A673 (cell line): ENCODE data around the gene NPPC. TPM values are rescaled to one million over a fixed set of nuclear protein-coding genes. Genes with fewer than 3 reads are reported as not detected.

Source experiments
- BruUV-seq: library from RNA; stranded (reverse); fragments of 400-500 nt; replicated peaks from 2 replicates; lab custom pipeline; 2021; lab: Mats Ljungman, UMichigan
- CTCF ChIA-PET: fragments of 300-600 bp; sonication (Branson Sonifier 250); formaldehyde crosslinking; loops from one replicate; lab custom pipeline; 2022; ENCODE audit warnings: antibody characterized with exemption; lab: Charles Lee
- POLR2A ChIA-PET: fragments of 300-600 bp; sonication (Branson Sonifier 250); formaldehyde crosslinking; loops from one replicate; lab custom pipeline; 2022; ENCODE audit warnings: antibody characterized with exemption; ENCODE audit not compliant: low non-redundant PET; lab: Charles Lee
- DNase-seq: peaks from one replicate; pipeline ENCODE4 v3.0.0-alpha.2; 2015; ENCODE audit warnings: low spot score
- H3K27ac ChIP-seq: fragments of 200-600 bp; sonication (generic); 2 replicates; pipeline ENCODE4 v1.5.1; 2016; ENCODE audit warnings: mixed run types, low read depth, mild to moderate bottlenecking, mixed read lengths, antibody characterized with exemption, low read length; ENCODE audit not compliant: poor library complexity, severe bottlenecking
- H3K27me3 ChIP-seq: fragments of 200-600 bp; sonication (generic); replicated peaks from 2 replicates; pipeline ENCODE4 v1.6.1; 2017; ENCODE audit warnings: mixed run types, low read depth, mild to moderate bottlenecking, mixed read lengths, antibody characterized with exemption, low read length; ENCODE audit not compliant: insufficient read depth, poor library complexity
- H3K36me3 ChIP-seq: fragments of 200-600 bp; sonication (generic); 2 replicates; pipeline ENCODE4 v1.6.1; 2016; ENCODE audit warnings: mixed run types, mild to moderate bottlenecking, mixed read lengths, antibody characterized with exemption, low read length; ENCODE audit not compliant: insufficient read depth, poor library complexity, severe bottlenecking
- H3K4me1 ChIP-seq: fragments of 200-600 bp; sonication (generic); 2 replicates; pipeline ENCODE4 v1.6.1; 2017; ENCODE audit warnings: mixed run types, mild to moderate bottlenecking, mixed read lengths, antibody characterized with exemption, low read length; ENCODE audit not compliant: insufficient read depth, poor library complexity, severe bottlenecking
- H3K4me3 ChIP-seq: fragments of 200-600 bp; sonication (generic); 2 replicates; pipeline ENCODE4 v1.5.1; 2016; ENCODE audit warnings: low read depth, mixed run types, mild to moderate bottlenecking, mixed read lengths, low read length; ENCODE audit not compliant: poor library complexity, severe bottlenecking
- H3K9me3 ChIP-seq: fragments of 200-600 bp; sonication (generic); 2 replicates; pipeline ENCODE4 v1.6.1; 2016; ENCODE audit warnings: mixed run types, low read depth, mild to moderate bottlenecking, mixed read lengths, antibody characterized with exemption, low read length; ENCODE audit not compliant: poor library complexity, severe bottlenecking
- CTCF ChIP-seq: fragments of 300-800, 200-600 bp; sonication (generic); conservative IDR thresholded peaks from 2 replicates; pipeline ENCODE4 v1.5.1; 2017; ENCODE audit warnings: low read depth, mild to moderate bottlenecking, antibody characterized with exemption, low read length, moderate library complexity, mixed read lengths
- EZH2 ChIP-seq: fragments of 200-600 bp; sonication (generic); IDR thresholded peaks from 2 replicates; pipeline ENCODE4 v1.6.1; 2017; ENCODE audit warnings: borderline replicate concordance, low read depth, mild to moderate bottlenecking, mixed read lengths, antibody characterized with exemption, low read length; ENCODE audit not compliant: poor library complexity, severe bottlenecking
- intact Hi-C: fragments of 100-400 bp; cut with micrococcal nuclease; formaldehyde crosslinking; loops from one replicate; pipeline ENCODE4 v1.10.0; 2022; ENCODE audit not compliant: unreplicated experiment
- total RNA-seq: library from RNA; stranded (reverse); gene quantifications from 2 replicates; pipeline ENCODE4 v1.2.3, GENCODE V29; 2021

Gene NPPC
- total RNA-seq, 1 experiment from 2014 or later = not detected

DNA sequence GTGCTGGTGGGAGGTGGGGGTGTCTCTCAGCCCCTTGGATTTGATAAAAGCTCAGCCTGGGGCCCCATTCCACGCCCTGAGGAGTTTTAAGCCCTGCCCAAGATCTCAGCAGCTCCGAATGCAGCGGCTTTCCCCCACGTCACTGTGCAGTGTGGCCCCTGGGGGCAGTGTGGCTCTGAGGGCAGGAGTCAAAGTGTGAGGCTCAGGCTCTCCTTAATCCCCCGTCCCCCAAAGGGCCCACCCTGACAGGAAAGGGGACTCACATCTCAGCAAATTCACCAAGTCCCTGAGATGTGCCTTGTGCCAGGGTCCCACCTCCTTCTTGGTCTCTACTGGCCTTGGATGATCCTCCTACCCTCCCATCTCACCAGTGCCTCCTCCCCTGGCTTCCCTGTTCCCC lies 25.2 kb downstream of the NPPC start:
- no peak for DNase-seq
- ChIA-PET POLR2A (no interaction called here), CTCF (no interaction called here)
- Histone ChIP-seq H3K9me3 (no peaks in the 10 kb centered on the region), H3K36me3 (no peaks in the 10 kb centered on the region), H3K4me3 (no peak overlapping the region), H3K4me1 (no peaks in the 10 kb centered on the region), H3K27me3 (peaks cover 12% of the 10 kb centered on the region), H3K27ac (no peak overlapping the region)
- no TSS peak for BruUV-seq
- intact Hi-C loops = no loop called here
- no peak for TF ChIP-seq EZH2
- no peak for TF ChIP-seq CTCF

- no peak overlapping the region for H3K4me3 ChIP-seq
- intact Hi-C loops = no loop called here
- peaks cover 16% of the 10 kb centered on the region for H3K27me3 ChIP-seq
- no peak overlapping the region for H3K27ac ChIP-seq
- no TSS peak for BruUV-seq
- TF ChIP-seq EZH2 (no peak), CTCF (peak; percentile 68)
- H3K36me3 ChIP-seq = no peaks in the 10 kb centered on the region
- H3K9me3 ChIP-seq = no peaks in the 10 kb centered on the region
- DNase-seq = peak; percentile 41
- H3K4me1 ChIP-seq = no peaks in the 10 kb centered on the region
- ChIA-PET POLR2A (no interaction called here), CTCF (no interaction called here)
Observed at GRCh38 chr2:231900486-231900942, 25.7 kb downstream of the NPPC start.

- TF ChIP-seq CTCF (no peak), EZH2 (no peak)
- no peak for DNase-seq
- ChIA-PET POLR2A (no interaction called here), CTCF (no interaction called here)
- Histone ChIP-seq H3K27ac (no peak overlapping the region), H3K9me3 (no peaks in the 10 kb centered on the region), H3K4me3 (no peak overlapping the region), H3K27me3 (peaks cover 33% of the 10 kb centered on the region), H3K4me1 (no peaks in the 10 kb centered on the region), H3K36me3 (no peaks in the 10 kb centered on the region)
- intact Hi-C loops = no loop called here
- BruUV-seq = no TSS peak
Observed at GRCh38 chr2:231894566-231895380, 31.4 kb downstream of the NPPC start.
